HG03354 (cell line): ENCODE measurements around the gene CASKIN1.
A peak's percentile ranks its signal among the peaks of the same experiment; 100 is the strongest.

Experiments used
- ATAC-seq: cut with Tn5 transposase; IDR thresholded peaks from one replicate; pipeline ENCODE4 v1.9.1; 2021; ENCODE audit warnings: mild to moderate bottlenecking; ENCODE audit not compliant: unreplicated experiment, poor library complexity, severe bottlenecking

CASKIN1 gene

DNA sequence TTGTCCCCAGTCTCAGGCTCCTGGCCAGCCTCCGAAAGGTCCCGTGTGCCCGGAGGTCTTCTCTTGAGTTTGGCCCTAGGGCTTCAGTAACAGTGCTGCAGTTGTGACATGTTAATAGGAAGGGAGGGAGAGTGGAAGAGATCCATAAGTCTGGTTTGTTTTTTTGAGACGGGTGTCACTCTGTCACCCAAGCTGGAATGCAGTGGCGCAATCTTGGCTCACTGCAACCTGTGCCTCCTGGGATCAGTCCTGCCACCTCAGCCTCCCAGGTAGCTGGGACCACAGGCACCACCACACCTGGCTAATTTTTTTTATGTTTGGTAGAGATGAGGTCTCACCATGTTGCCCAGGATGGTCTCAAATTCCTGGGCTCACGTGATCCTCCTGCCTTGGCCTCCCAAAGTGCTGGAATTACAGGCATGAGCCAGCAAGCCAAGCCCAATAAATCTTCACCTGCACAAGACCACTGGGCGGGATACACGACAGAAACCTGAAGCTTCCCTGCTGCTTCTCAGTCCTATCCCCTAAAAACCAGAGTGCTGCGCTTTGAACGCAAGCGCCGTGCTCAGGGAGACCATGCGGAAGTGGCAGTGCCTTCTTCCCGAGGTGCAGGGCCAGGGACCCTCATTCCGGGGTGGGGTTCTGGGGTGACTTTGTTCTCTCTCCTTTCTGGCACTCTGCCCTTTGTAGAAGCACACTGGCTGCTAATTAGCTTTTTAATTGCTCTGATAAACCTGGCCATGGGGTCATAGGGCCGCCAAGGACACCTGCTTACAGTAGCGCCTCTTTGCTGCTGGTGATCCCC lies 29.9 kb downstream of the CASKIN1 start:
- no peak for ATAC-seq

DNA sequence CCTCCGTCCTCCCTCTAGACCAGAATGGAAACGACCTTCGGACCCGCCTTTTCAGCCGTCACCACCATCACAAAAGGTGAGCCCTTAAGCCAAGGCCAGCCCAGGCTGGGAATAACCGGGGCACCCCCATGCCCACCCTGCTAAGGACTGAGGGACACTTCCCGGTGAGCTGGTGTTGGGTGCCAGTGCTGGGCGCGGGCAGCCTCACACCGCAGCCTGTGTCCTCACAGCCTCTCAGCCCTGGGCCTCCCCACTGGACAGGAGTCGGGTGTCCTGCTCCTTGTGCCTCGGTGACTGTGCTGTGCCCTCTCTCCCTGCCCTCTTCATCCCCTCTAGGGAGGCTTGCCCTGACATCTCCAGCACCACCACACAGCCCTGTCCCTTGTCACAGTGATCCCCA lies 30.5 kb downstream of the CASKIN1 start:
- ATAC-seq = no peak

DNA sequence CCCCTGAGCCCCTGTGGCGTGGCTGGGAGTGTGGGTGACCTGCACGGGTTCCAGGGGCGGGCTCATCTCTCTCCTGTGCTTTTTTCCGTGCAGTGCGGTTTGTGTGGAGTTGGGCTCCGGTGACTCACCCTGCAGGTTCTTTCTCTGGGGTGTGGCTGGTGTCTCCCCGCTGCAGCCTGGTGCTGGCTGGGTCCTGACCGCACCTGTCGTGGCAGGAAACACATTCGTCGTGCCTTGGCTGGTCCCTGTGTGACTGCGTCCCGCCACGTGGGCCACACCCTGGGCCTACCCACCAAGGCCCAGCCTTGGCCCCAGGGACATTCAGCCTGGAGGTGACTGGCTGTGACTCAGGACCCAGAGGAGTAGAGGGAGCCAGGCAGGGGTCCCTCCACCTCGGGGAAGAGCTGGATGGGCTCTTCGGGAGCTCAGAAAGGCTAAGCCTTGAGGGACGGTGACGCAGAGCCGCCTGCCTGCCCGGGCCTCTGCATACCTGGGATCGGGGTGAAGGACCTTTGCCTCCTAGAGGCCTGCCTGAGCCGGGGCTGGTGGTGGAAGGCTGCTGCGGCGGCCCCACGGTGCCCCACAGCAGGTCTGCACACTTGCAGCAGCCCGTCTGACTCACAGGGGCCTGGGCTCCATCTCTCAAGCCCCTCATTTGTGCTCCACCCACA lies 33.1 kb downstream of the CASKIN1 start:
- ATAC-seq = no peak

DNA sequence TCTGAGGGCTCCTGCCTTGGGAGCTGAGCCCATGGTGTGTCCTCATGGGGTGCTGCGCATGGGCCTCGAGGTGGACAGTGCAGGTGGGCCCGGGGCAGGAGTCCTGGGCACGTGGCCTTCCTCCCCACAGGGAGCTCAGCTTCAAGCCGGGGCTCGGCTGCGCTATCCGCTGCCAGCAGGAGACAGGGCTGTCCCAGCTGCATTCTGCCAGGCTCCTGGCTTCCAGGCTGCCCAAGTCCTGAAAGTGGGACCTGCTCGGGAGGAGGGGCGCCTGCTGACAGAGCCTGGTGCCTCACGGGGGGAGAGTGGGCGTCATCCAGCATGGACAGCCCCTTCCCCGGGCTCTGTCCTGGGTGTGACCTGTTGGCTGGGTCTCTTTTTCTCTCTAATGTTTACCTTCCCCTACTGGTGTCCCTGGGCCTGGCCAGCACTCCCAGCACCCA lies 33.7 kb downstream of the CASKIN1 start:
- ATAC-seq = no peak

DNA sequence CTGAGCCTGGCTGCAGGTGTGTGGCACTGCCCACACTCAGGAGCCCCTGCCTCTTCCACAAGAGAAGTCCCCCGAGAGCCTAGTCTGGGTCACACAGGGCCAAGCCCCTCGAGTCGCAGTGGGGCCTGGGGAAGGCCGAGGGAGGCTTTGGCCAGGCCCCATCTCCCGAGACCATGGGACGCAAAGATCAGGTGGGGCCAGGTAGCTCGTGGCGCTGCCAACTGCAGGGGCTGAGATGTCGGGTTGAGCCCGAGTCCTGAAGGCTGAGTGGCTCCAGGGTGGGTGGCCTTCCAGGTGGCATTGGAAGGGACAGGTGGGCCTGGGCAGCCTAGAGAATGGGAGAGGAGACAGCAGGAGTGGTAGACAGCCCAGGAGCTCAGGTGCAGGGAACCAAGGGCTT lies 34.5 kb downstream of the CASKIN1 start:
- ATAC-seq = no peak

DNA sequence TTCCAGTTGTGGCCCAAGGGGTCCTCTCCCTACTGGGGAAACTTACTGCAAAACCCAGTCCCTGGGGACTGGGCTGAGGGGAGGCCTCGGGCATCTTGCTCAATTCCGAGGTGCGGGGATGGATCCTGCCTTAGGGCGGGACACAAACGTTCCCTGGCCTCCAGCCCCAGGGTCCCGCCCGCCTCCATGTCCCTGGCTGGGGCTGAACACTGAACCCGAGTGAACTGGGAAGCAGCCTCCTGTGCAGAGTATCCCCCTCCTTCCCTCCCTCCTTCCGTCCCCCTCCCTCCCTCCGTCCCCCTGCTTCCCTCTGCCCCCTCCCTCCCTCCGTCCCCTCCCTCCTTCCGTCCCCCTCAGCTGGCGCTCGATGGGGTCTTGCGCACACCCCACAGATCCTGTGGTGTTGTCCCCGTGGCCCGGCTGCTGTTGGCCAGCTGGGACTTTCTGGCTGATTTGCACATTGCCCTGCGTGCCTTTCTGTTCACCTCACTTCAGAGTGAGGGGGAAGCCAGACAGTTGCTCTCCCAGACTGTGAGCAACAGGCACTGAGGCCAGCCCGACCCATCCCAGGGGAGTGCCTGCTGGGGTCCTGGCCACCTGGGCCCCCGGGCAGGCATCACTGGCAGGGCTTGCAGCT lies 35.4 kb downstream of the CASKIN1 start:
- no peak for ATAC-seq

DNA sequence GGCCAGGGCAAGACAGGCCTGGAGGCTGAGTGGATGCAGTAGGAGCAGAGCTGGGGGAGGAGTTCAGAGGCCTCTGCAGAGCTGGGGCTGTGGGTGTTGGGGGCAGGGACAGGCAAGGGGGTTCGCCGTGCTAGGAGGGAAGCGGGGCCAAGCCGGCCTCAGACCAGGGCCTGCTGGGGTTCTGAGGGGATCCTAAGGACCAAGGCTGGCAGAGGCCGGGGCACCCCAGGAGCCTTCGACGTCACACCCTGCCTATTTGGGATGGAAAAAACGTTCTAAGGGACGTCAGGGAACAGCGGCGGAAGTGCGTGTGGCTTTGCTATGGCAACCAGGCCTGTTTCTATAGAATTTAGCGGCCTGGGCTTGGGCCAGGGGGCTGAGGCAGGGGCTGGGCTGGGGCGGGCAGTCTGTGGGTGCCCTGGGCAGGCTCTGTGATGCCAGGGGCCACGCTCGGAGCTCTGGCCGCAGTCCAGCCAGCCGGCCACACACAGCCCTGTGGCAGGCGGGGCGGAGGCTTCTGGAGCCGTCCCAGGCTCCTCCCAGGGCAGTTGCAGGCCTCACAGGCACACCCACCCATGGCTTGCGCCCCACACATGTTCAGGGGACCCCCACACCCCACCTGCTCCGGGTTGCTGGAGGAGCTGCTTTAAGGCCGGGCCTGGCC lies 37.1 kb downstream of the CASKIN1 start:
- ATAC-seq = no peak

DNA sequence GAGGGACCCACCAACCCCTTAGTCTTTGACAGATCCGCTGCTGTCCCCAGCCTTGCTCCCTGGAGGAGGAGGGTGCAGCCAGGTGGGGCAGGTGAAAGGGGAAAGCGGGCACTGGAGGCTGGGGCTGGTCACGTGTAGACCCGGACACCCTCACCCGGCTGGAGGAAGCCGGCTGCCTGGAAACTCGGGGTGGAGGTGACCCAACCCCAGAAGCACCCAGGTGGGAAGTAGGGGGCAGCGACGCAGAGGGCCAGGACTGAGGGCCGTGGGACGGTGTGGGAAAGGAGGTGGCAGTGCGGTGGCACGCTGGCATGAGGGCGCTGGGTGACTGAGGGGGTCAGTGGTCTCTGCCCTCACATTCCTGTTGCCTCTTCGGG lies 38.2 kb downstream of the CASKIN1 start:
- no peak for ATAC-seq

DNA sequence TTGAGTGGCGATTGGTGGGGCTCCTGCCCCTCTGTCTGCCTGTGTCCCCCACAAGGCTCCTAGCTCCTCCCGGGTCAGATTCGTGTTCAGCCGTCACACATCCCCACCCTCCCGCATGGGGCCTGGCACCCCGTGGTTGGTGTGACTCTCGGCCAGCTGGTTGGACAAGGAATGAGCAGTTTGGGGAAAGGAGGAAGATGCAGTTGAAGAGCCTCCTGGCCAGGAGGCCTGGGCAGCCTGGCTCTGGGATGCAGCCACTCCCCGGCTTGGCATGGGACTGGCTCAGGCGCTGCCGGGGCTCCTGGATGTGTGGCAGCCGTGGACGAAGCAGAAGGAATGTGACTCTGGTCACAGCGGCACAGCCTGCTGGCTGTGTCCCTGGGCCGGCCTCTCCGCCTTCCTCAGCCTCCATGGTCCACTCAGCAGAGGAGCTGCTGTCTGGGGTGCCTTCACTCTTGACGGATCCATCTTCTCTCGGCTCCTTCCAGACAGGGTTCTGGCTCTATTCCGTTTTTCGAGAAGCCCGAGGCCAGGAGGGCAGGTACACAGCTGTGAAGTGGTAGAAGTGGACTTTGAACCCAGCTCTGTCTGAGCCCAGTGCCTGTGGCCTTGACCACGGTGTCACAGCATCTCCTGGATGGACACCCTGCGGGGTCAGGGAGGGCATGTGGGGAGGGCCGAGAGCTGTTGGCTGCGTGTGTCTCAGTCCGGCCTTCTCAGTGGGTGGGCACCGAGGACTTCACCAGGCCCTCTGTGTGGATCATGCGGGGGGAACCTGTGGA lies 38.7 kb downstream of the CASKIN1 start:
- no peak for ATAC-seq

DNA sequence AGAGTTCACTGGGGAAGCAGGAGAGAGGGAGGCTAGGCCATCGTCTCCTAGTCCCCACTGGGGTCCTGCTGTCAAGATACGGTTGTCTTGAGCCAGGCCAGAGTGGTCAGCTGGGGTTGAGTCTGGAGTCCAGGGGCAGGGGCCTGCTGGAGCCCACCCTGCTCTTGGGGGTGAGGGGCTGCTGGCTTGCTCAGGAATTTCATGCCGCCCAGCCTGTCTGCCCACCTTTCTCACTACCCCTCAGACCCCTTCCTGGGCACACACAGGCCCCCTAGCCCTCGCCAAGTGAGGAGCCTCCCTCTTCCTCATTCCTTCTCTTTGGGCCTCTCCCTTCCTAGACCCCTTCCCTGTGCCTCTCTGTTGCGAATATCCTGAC lies 39.6 kb downstream of the CASKIN1 start:
- ATAC-seq = no peak

DNA sequence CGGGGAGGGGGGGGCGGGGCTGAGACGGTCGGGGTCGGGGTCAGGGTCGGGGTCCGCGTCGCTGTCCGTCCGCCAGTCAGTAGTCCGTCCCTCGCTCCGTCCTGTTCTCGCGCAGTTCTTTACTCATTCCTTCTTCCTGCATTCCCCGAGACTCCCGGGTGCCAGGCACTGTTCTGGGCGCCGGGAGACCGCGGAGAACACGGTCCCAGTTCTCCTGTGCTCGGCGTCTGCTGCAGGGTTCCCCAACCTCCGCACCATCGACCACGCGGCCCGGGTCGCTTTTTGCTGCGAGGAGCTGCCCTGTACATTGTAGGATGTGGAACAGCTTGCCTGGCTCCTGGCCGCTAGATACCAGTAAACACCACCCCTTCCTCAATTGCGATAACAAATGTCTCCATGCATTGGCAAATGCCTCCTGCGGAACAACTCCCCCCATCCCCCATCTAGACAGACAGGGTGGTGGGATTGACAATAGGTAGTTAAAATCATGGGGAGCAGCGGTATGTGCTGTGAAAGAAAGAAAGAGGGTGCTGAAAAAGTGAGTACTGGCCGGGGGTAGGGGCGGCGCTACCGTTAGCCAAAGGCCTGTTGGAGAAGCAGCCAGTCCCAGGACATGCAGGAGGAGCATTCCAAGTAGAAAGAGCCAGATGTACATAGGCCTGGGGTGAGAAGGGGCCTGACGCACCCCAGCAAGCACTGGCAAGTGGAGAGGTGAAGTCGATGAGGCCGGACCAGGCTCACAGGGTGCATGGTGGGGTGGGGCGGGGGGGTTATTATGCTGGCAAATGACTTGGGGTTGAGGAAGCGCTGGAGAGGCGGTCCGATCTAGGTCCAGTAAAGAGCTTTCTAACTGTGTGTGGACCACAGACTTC lies 40.2 kb downstream of the CASKIN1 start:
- ATAC-seq = no peak

DNA sequence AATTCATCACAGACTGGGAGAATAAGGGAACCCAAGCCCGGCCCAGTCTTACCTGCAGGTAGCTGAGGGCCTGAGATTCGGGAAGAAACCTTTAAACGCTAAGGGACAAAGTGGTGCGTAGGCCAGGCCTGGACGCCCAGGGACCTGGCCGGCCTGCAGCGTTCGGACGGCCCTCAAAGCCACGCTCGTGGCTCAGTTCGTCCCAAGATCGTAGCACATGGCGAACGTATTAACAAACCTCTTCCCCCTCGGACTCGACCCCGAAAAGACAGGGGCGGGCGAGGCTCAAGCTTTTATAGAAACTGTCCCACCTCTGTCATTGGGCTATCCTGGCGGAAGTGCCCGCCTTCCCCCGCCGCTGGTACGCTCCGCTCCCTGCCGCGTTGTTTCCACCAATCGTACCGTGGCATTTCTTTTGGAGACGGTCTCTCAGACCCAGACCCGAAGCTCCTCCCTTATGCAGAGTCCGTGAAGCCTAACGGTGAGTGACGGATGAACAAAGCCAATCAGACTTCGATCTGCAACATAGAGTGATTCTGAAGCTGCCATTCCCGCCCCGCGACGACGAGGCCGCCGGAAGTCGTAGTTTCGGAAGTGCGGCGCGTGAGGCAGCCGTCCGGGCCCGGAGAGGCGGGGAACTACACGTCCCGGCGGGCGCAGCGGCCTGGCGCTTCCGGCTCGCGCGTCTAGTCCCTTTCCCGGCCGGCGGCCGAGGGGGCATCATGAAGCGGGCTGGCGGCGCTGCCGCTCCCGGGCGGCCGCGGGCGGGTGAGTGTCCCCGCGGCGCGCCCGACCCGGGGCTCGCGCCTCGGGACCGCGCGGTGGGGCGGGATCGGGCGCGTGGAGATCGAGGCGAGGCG lies 41.1 kb downstream of the CASKIN1 start, which contains the start of gene TRAF7:
Gene TRAF7, plus strand, starts transcription at position 692 of the 860 bp plus-strand sequence. CDS start 8,139 bp downstream, outside the sequence.
- peak; percentile 88 for ATAC-seq

DNA sequence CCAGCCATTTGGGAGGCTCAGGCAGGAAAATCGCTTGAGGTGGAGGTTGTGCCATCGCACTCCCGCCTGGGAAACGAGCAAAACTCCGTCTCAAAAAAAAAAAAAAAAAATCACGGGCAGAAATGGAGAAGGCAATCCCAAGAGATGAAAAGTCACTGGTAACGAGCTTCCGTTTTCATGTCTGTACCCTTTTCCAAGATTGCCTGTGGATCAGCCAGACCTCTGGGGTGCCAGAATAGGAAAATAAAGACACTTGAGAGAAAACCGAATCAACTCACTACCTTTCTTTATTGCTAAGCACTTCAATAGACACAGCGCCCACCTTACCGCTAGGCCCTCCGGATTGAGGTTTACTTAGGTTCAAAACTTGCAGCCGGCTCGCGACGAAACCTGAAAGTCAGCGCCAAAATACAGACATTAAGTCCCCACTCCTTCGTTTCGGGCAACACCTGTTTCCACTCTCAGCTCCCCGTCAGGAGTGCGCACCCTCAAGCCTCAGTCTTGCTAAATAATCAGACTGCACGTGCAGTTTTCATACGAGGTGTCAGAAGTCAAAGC lies 41.8 kb downstream of the CASKIN1 start:
- no peak for ATAC-seq

DNA sequence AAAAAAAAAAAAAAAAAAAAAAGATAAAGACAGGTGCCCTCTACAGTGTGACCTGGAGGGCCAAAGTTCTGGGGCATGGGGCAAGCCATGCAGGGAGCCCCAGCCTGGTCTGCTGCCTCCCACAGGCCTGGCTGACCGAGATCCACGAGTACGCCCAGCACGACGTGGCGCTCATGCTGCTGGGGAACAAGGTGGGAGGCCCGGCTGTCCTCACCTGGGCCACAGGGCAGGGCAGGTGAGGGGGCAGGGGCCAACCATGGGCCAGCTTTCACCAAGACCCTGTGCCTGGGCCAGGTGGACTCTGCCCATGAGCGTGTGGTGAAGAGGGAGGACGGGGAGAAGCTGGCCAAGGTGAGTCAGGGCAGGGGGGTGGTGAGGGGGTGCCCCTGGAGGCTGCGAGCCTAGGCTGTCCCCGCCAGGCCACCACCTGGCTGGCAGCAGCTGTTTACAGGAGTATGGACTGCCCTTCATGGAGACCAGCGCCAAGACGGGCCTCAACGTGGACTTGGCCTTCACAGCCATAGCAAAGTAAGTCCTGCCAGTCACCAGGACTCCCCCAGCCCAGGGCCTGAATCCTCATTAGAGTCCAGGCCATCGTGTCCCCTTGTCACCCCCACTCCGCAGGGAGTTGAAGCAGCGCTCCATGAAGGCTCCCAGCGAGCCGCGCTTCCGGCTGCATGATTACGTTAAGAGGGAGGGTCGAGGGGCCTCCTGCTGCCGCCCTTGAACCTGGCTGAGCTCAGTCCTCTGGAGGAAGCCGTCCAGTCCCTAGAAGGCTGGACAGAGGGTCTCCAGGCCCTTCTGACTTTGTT lies 43.5 kb downstream of the CASKIN1 start:
- ATAC-seq = no peak

DNA sequence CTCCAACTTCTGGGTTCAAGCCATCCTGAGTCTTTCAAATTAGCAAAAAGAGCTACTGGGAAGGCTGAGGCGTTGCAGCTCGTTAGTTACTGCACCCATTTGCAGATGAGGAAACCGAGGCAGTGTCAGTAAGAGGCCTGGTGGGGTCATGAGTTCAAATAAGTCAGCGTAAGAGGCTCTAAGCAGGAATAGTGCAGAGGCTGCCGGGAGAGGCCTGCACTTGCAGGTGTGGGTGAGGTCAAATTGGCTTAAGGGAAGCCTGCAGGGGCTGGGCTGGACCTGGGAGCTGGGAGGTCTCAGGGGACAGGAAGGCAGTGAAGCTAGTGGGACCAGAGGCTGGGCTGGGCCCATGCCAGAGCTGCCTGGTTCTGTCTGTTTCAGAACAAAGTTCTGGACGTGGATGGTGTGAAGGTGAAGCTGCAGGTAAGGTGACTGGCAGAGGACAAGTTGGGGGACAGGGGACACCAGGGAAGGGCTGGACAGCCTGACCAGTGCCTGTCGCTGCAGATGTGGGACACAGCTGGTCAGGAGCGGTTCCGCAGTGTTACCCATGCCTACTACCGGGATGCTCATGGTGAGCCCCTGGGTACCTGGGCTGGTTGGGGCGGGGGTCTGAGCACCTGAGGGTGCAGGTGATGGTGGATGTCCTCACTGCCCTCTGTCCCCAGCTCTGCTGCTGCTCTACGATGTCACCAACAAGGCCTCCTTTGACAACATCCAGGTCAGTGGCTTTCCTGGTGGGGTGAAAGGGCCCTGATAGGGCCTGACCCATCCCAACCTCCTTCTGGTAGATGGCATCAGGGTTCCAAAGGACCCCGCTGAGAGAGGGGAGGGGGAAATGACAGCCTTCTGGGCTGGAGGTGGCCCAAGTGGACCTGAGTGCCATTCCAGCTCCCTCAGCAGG lies 45.0 kb downstream of the CASKIN1 start:
- ATAC-seq = no peak
